Measurements from ENCODE around the gene SLC27A6.

Gene SLC27A6

DNA sequence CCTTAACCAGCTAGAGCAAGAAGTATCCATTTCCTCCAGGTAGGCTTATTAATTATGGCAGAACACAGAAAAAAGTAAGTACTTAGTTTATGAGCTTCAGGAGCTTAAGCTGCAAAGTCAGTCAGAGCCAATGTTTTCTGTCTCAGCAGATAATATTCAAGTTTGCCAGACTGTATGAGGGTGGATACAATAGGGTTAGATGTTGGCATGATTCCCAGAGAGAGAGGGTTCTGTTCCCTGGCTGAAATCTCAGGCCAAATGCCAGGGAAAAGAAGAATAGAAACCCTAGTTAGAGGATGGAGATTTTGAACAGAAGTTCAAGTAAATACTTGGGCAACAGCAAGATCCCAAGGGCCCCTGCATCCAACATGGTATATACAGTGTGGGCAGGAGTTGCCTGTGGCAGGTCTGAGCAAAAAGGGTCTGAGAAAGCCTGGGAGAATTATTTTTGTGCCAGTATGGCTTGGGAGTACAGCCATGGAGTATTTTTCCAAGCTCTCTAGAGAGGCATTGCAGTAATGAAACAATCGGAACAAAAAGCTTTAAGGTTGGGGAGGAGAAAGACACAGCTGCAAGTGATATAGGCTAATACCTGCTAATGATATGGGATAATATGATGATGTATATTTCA is 98.3 kb downstream of the SLC27A6 start:
- H3K4me3 ChIP-seq (replicated peaks; ENCODE audit: low read depth, low read length) = no peak overlapping the region
- no peak for TF ChIP-seq CTCF (IDR thresholded peaks at IDR 0.05; ENCODE audit: low read depth, low read length, missing control alignments)
- DNase-seq (ENCODE audit: extremely low read depth, low read depth) = no peak

DNA sequence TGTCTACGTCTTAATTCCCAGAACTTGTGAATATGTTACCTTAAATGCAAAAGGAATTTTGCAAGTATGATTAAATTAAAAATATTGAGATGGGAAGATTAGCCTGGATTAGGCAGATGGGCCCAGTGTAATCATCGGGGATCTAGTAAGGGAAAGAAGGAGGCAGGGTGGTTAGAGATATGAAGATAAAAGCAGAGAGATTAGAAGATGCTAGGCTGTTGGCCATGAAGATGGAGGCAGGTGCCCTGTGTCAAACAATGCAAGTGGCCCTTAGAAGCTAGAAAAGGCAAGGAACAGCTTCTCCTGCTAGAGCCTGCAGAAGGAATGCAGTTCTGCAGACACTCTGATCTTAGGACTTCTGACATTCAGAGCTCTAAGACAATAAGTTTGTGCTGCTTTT is 100.4 kb downstream of the SLC27A6 start:
- no peak overlapping the region for H3K4me3 ChIP-seq (replicated peaks; ENCODE audit: low read depth, low read length)
- TF ChIP-seq CTCF (IDR thresholded peaks at IDR 0.05; ENCODE audit: low read depth, low read length, missing control alignments) = no peak
- no peak for DNase-seq (ENCODE audit: extremely low read depth, low read depth)

DNA sequence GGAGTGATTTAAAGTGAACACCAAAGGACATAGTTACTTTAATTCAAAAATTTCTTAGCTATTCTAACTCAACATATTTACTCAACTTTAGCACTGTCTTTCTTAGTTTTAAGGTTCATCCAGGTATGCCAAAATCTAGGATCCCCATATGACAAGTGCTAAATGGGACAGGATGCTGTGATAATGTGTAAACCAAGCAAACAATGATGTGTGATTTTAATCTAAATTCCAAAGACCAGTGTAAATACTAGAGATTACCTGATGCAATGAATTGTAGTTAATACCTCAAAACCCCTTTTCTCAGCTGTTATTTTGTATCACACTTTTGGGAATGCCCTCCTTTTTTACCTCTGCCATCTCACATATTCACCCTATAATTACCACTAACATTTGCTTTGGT is 102.5 kb downstream of the SLC27A6 start:
- TF ChIP-seq CTCF (IDR thresholded peaks at IDR 0.05; ENCODE audit: low read depth, low read length, missing control alignments) = no peak
- no peak for DNase-seq (ENCODE audit: extremely low read depth, low read depth)
- no peak overlapping the region for H3K4me3 ChIP-seq (replicated peaks; ENCODE audit: low read depth, low read length)

GRCh38 chr5:129069292-129069691 is 104.0 kb downstream of the SLC27A6 start:
- TF ChIP-seq CTCF (IDR thresholded peaks at IDR 0.05; ENCODE audit: low read depth, low read length, missing control alignments) = no peak
- DNase-seq (ENCODE audit: extremely low read depth, low read depth) = no peak

GRCh38 chr5:129073111-129073510 is 107.8 kb downstream of the SLC27A6 start:
- no peak for DNase-seq (ENCODE audit: extremely low read depth, low read depth)
- H3K4me3 ChIP-seq (replicated peaks; ENCODE audit: low read depth, low read length) = no peak overlapping the region

More at GRCh38 chr5:129069292-129069691, 104.0 kb downstream of the SLC27A6 start:
- no peak overlapping the region for H3K4me3 ChIP-seq (replicated peaks; ENCODE audit: low read depth, low read length)

GRCh38 chr5:129074903-129075302 is 109.6 kb downstream of the SLC27A6 start:
- H3K4me3 ChIP-seq (replicated peaks; ENCODE audit: low read depth, low read length) = no peak overlapping the region
- no peak for DNase-seq (ENCODE audit: extremely low read depth, low read depth)
- no peak for TF ChIP-seq CTCF (IDR thresholded peaks at IDR 0.05; ENCODE audit: low read depth, low read length, missing control alignments)

More at GRCh38 chr5:129073111-129073510, 107.8 kb downstream of the SLC27A6 start:
- no peak for TF ChIP-seq CTCF (IDR thresholded peaks at IDR 0.05; ENCODE audit: low read depth, low read length, missing control alignments)

All from HFF-Myc (cell line).